Measurements from ENCODE around the gene DLL1. TPM values are rescaled to one million over a fixed set of nuclear protein-coding genes. Genes with fewer than 3 reads are reported as not detected.
"Not testable (repeated sequence)": the region's sequence is repeated elsewhere in the genome, so short reads cannot be mapped to it uniquely, and the experiment has no call there.

The DLL1 gene
- total and polyA plus RNA-seq, 3 donors from 2014 or later, result 2.8 to 5.5 (median 4.6) TPM

DNA sequence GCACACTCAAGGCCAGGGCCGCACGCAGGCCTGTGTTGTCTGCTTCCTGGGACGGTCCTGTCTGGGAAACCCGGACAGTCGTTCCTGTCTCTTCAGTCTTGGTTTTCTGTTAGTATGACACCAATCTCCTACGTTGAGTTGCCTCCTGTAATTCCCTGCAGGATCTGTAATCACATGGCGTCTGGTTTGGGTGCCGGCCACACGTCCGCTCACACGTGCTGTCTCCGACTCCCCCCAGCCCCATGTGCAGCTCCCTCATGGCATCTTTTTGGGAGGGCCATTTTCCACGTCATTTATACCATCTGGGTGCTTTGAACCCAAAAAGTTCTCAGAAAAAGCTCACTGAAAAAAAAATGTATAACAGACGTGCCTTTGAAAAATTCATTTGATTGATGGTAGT lies 23.2 kb downstream of the DLL1 start:
- DNase-seq, result no peak
- no peak for TF ChIP-seq POLR2A (IDR thresholded peaks at IDR 0.05)
- TF ChIP-seq, protein P1, sequence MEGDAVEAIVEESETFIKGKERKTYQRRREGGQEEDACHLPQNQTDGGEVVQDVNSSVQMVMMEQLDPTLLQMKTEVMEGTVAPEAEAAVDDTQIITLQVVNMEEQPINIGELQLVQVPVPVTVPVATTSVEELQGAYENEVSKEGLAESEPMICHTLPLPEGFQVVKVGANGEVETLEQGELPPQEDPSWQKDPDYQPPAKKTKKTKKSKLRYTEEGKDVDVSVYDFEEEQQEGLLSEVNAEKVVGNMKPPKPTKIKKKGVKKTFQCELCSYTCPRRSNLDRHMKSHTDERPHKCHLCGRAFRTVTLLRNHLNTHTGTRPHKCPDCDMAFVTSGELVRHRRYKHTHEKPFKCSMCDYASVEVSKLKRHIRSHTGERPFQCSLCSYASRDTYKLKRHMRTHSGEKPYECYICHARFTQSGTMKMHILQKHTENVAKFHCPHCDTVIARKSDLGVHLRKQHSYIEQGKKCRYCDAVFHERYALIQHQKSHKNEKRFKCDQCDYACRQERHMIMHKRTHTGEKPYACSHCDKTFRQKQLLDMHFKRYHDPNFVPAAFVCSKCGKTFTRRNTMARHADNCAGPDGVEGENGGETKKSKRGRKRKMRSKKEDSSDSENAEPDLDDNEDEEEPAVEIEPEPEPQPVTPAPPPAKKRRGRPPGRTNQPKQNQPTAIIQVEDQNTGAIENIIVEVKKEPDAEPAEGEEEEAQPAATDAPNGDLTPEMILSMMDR (IDR thresholded peaks at IDR 0.05), result no peak
- Histone ChIP-seq H3K27me3 (no peaks in the 10 kb centered on the region), H3K36me3 (ENCODE audit: low read depth, missing control alignments) (no peaks in the 10 kb centered on the region), H3K4me1 (peaks cover 7% of the 10 kb centered on the region), H3K9me3 (no peaks in the 10 kb centered on the region), H3K27ac (no peak overlapping the region), H3K4me3 (no peak overlapping the region)
- intact Hi-C loops (cut with DNase I; ENCODE audit: low total_unique reads), result no loop called here
- 88 to 96% methylated on average over 10 to 14 of the region's 14 CpGs for WGBS, 2 donors

DNA sequence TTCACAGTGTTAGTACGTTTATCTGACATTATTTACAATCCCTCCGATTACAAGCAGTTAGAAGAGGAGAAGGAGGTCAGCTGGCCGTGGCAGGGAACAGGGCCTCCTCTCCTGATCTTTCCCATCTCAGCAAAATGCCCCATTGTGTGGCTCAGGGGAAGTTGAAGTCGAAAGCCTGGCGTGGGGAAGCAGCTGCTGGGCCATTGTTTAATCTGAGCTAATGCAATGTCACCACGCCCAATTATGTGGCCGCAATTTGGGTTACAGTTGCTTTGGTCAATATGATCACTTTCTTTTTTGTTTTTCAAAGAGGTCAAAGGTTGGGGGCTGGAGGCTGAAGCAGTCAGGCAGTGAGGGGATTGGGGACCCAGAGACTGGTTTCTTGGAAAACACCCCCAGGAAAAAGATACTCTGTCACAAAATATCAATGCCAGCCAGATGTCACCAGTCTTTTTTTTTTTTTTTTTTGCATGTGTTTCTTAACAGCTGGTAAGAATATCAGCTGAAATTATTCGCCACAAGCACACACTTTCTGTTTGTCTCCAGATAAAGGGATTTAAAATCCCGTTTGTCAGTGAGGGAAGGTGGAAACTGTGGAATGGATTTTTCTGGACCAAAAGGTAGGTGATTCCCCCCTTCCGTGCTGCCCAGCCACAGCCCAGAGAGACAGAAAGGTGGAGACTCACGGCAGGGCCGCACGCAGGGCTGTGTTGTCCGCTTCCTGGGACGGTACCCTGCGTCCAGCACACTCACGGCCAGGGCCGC lies 24.6 kb downstream of the DLL1 start:
- intact Hi-C loops (cut with DNase I; ENCODE audit: low total_unique reads), result no loop called here

DNA sequence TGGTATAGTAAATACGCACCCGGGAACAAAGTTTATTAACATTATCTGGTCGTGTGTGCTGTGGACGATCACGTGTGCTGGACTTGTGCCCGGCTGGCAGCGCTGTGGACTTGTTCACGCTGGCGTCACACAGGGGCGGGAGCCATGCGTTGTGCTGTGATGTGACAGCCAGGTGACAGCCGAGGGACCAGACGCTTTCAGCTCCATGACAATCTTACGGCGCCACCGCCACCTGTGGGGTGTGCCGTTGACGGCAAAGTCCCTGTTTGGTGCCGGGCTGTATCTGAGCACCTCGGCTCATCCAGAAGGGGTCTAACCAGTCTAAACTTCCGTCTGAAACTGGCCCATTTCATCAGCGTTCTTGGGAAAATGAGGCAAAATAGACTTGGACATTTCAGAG lies 25.2 kb downstream of the DLL1 start:
- no peak for TF ChIP-seq POLR2A (IDR thresholded peaks at IDR 0.05)
- TF ChIP-seq, protein P1 (IDR thresholded peaks at IDR 0.05), result no peak
- intact Hi-C loops (cut with DNase I; ENCODE audit: low total_unique reads), result no loop called here
- Histone ChIP-seq H3K27me3 (no peaks in the 10 kb centered on the region), H3K4me1 (peaks cover 7% of the 10 kb centered on the region), H3K36me3 (ENCODE audit: low read depth, missing control alignments) (no peaks in the 10 kb centered on the region), H3K9me3 (no peaks in the 10 kb centered on the region), H3K27ac (no peak overlapping the region), H3K4me3 (no peak overlapping the region)
- WGBS, 2 donors, result 85 to 89% methylated on average over 22 of the region's 22 CpGs
- DNase-seq, result no peak

More for the DNA sequence above, 24.6 kb downstream of the DLL1 start:
- no peak for DNase-seq
- H3K36me3 ChIP-seq (ENCODE audit: low read depth, missing control alignments), result no peaks in the 10 kb centered on the region
- 74 to 77% methylated on average over 17 to 18 of the region's 18 CpGs for WGBS, 2 donors
- H3K4me1 ChIP-seq, result peaks cover 7% of the 10 kb centered on the region
- H3K27ac ChIP-seq, result no peak overlapping the region
- TF ChIP-seq POLR2A (IDR thresholded peaks at IDR 0.05), result no peak
- TF ChIP-seq, protein P1 (IDR thresholded peaks at IDR 0.05), result no peak
- H3K27me3 ChIP-seq, result no peaks in the 10 kb centered on the region
- no peak overlapping the region for H3K4me3 ChIP-seq
- no peaks in the 10 kb centered on the region for H3K9me3 ChIP-seq

DNA sequence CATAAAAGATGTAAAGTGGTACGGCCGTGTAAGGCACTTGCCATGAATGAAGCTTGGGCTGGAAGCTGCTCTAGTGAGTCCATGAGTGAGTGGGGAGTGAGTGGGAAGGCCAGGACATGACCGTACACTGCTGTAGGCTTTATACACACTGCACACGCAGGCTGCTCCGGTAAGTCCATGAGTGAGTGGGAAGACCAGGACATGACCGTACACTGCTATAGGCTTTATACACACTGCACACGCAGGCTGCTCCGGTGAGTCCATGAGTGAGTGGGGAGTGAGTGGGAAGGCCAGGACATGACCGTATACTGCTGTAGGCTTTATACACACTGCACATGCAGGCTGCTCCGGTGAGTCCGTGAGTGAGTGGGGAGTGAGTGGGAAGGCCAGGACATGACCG lies 26.2 kb downstream of the DLL1 start:
- intact Hi-C loops (cut with DNase I; ENCODE audit: low total_unique reads); H3K4me3 ChIP-seq; H3K27me3 ChIP-seq; H3K9me3 ChIP-seq; H3K36me3 ChIP-seq (ENCODE audit: low read depth, missing control alignments); H3K27ac ChIP-seq; DNase-seq; H3K4me1 ChIP-seq: not testable (repeated sequence)
- 73 to 91% methylated on average over 9 to 12 of the region's 12 CpGs for WGBS, 2 donors

DNA sequence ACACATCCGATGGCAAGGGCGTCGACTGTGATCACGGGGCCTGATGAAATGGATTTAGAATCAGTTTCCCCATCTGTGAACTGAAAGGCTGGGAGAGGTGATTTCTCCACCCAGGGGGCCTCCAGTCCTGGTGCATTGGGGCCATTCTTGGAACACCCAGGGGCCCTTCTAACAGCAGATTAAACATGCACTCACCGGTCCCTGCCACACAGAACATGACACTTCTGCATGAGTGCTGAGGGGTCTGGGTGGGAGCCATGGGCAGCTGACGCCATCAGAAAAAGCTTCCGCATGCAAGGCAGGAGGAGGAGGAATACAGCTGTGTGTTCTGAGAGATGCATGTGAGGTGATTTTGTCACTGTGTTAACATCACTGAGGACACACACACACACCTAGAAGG lies 26.8 kb downstream of the DLL1 start:
- Histone ChIP-seq H3K27ac (no peak overlapping the region), H3K4me3 (no peak overlapping the region), H3K4me1 (peaks cover 7% of the 10 kb centered on the region), H3K9me3 (no peaks in the 10 kb centered on the region), H3K27me3 (no peaks in the 10 kb centered on the region), H3K36me3 (ENCODE audit: low read depth, missing control alignments) (no peaks in the 10 kb centered on the region)
- intact Hi-C loops (cut with DNase I; ENCODE audit: low total_unique reads), result no loop called here
- no peak for DNase-seq
- no peak for TF ChIP-seq POLR2A (IDR thresholded peaks at IDR 0.05)
- TF ChIP-seq, protein P1 (IDR thresholded peaks at IDR 0.05), result no peak
- WGBS, 2 donors, result 91 to 95% methylated on average over 6 to 7 of the region's 7 CpGs
